ENCODE measurements around the gene KPTN. TPM values are rescaled to one million over a fixed set of nuclear protein-coding genes. Genes with fewer than 3 reads are reported as not detected.
A peak's percentile ranks its signal among the peaks of the same experiment; 100 is the strongest.

KPTN gene
- total RNA-seq, 1 donor from 2014 or later, result 15.9 TPM

GRCh38 chr19:47518854-47519253 lies 34.8 kb upstream of the KPTN start:
- no peak overlapping the region for H3K27ac ChIP-seq (ENCODE audit: low read depth, low read length)
- H3K4me3 ChIP-seq (ENCODE audit: insufficient read depth, low read depth, low read length), result no peak overlapping the region
- H3K27ac Mint-ChIP-seq (ENCODE audit: unreplicated experiment), result no peak overlapping the region
- H3K36me3 Mint-ChIP-seq (ENCODE audit: low read depth, unreplicated experiment), result no peaks in the 10 kb centered on the region
- H3K79me2 ChIP-seq (ENCODE audit: insufficient read depth, low read length), result peaks cover 10% of the 10 kb centered on the region
- H4K20me1 ChIP-seq (ENCODE audit: insufficient read depth, low read length), result peaks cover 7% of the 10 kb centered on the region
- H3K9me3 ChIP-seq (ENCODE audit: insufficient read depth, low read depth, low read length), result no peaks in the 10 kb centered on the region
- H2AFZ ChIP-seq (ENCODE audit: low read depth, low read length), result no peak overlapping the region
- H3K4me1 Mint-ChIP-seq (ENCODE audit: low read depth, unreplicated experiment), result peaks cover 4% of the 10 kb centered on the region
- no peaks in the 10 kb centered on the region for H3K36me3 ChIP-seq (ENCODE audit: insufficient read depth, low read length)
- FAIRE-seq (no peak), DNase-seq (ENCODE audit: low read depth) (no peak)
- no peak overlapping the region for H3K4me3 Mint-ChIP-seq (ENCODE audit: unreplicated experiment)
- no peak overlapping the region for H3K4me2 ChIP-seq (ENCODE audit: low read length)
- no peaks in the 10 kb centered on the region for H3K9me3 Mint-ChIP-seq (ENCODE audit: unreplicated experiment)
- no peak for TF ChIP-seq CTCF (IDR thresholded peaks at IDR 0.05; ENCODE audit: insufficient read depth, low read depth, low read length)
- no peak for TF ChIP-seq EZH2 (IDR thresholded peaks at IDR 0.05; ENCODE audit: insufficient read depth, low read length)
- H3K9ac ChIP-seq (ENCODE audit: low read length), result no peak overlapping the region
- peaks cover 4% of the 10 kb centered on the region for H3K4me1 ChIP-seq (ENCODE audit: insufficient read depth, low read length)
- H3K27me3 ChIP-seq (ENCODE audit: insufficient read depth, low read length), result peaks cover 7% of the 10 kb centered on the region
- H3K27me3 Mint-ChIP-seq (ENCODE audit: low read depth, unreplicated experiment), result peaks cover 11% of the 10 kb centered on the region

GRCh38 chr19:47518139-47518538 lies 34.1 kb upstream of the KPTN start:
- no peaks in the 10 kb centered on the region for H3K9me3 ChIP-seq (ENCODE audit: insufficient read depth, low read depth, low read length)
- H3K36me3 Mint-ChIP-seq (ENCODE audit: low read depth, unreplicated experiment), result no peaks in the 10 kb centered on the region
- peaks cover 17% of the 10 kb centered on the region for H3K79me2 ChIP-seq (ENCODE audit: insufficient read depth, low read length)
- no peak overlapping the region for H3K9ac ChIP-seq (ENCODE audit: low read length)
- H3K27ac ChIP-seq (ENCODE audit: low read depth, low read length), result no peak overlapping the region
- DNase-seq (ENCODE audit: low read depth), result peak; percentile 39
- TF ChIP-seq EZH2 (IDR thresholded peaks at IDR 0.05; ENCODE audit: insufficient read depth, low read length), result no peak
- TF ChIP-seq CTCF (IDR thresholded peaks at IDR 0.05; ENCODE audit: insufficient read depth, low read depth, low read length), result no peak
- no peak overlapping the region for H3K4me2 ChIP-seq (ENCODE audit: low read length)
- H3K27ac Mint-ChIP-seq (ENCODE audit: unreplicated experiment), result no peak overlapping the region
- H2AFZ ChIP-seq (ENCODE audit: low read depth, low read length), result no peak overlapping the region
- peaks cover 9% of the 10 kb centered on the region for H3K4me1 ChIP-seq (ENCODE audit: insufficient read depth, low read length)
- H3K27me3 ChIP-seq (ENCODE audit: insufficient read depth, low read length), result peaks cover 7% of the 10 kb centered on the region
- H3K4me3 Mint-ChIP-seq (ENCODE audit: unreplicated experiment), result no peak overlapping the region
- peaks cover 8% of the 10 kb centered on the region for H3K4me1 Mint-ChIP-seq (ENCODE audit: low read depth, unreplicated experiment)
- H3K9me3 Mint-ChIP-seq (ENCODE audit: unreplicated experiment), result no peaks in the 10 kb centered on the region
- H3K27me3 Mint-ChIP-seq (ENCODE audit: low read depth, unreplicated experiment), result peaks cover 11% of the 10 kb centered on the region
- no peak overlapping the region for H3K4me3 ChIP-seq (ENCODE audit: insufficient read depth, low read depth, low read length)
- FAIRE-seq, result no peak
- H3K36me3 ChIP-seq (ENCODE audit: insufficient read depth, low read length), result no peaks in the 10 kb centered on the region
- peaks cover 14% of the 10 kb centered on the region for H4K20me1 ChIP-seq (ENCODE audit: insufficient read depth, low read length)

- TF ChIP-seq EZH2 (IDR thresholded peaks at IDR 0.05; ENCODE audit: insufficient read depth, low read length) (no peak), CTCF (IDR thresholded peaks at IDR 0.05; ENCODE audit: insufficient read depth, low read depth, low read length) (no peak)
- peaks cover 13% of the 10 kb centered on the region for H3K4me1 ChIP-seq (ENCODE audit: insufficient read depth, low read length)
- H3K4me3 ChIP-seq (ENCODE audit: insufficient read depth, low read depth, low read length), result peak within 1 kb of the TSS; percentile 93
- peaks cover 3% of the 10 kb centered on the region for H3K27me3 Mint-ChIP-seq (ENCODE audit: low read depth, unreplicated experiment)
- peak within 1 kb of the TSS; percentile 90 for H2AFZ ChIP-seq (ENCODE audit: low read depth, low read length)
- H3K4me1 Mint-ChIP-seq (ENCODE audit: low read depth, unreplicated experiment), result peaks cover 33% of the 10 kb centered on the region
- H3K27me3 ChIP-seq (ENCODE audit: insufficient read depth, low read length), result peaks cover 2% of the 10 kb centered on the region
- peak within 1 kb of the TSS; percentile 99 for H3K4me3 Mint-ChIP-seq (ENCODE audit: unreplicated experiment)
- peak within 1 kb of the TSS; percentile 99 for H3K27ac Mint-ChIP-seq (ENCODE audit: unreplicated experiment)
- H3K9me3 ChIP-seq (ENCODE audit: insufficient read depth, low read depth, low read length), result no peaks in the 10 kb centered on the region
- peaks cover 45% of the 10 kb centered on the region for H4K20me1 ChIP-seq (ENCODE audit: insufficient read depth, low read length)
- H3K36me3 ChIP-seq (ENCODE audit: insufficient read depth, low read length), result no peaks in the 10 kb centered on the region
- H3K79me2 ChIP-seq (ENCODE audit: insufficient read depth, low read length), result peaks cover 48% of the 10 kb centered on the region
- no peak for FAIRE-seq
- H3K9ac ChIP-seq (ENCODE audit: low read length), result peak within 1 kb of the TSS; percentile 99
- no peaks in the 10 kb centered on the region for H3K9me3 Mint-ChIP-seq (ENCODE audit: unreplicated experiment)
- H3K4me2 ChIP-seq (ENCODE audit: low read length), result peak within 1 kb of the TSS; percentile 100
- peak; percentile 98 for DNase-seq (ENCODE audit: low read depth)
- peaks cover 8% of the 10 kb centered on the region for H3K36me3 Mint-ChIP-seq (ENCODE audit: low read depth, unreplicated experiment)
- peak within 1 kb of the TSS; percentile 96 for H3K27ac ChIP-seq (ENCODE audit: low read depth, low read length)
Measured at GRCh38 chr19:47514869-47515588, 31.0 kb upstream of the KPTN start, which contains the start of gene NAPA. Gene NAPA (minus strand): TSS chr19:47515063. CDS start chr19:47514940, 123 bp downstream.

All from astrocyte (in vitro differentiated cells and primary cell).